Occipital lobe (tissue), 2 donors: ENCODE data around the gene CAVIN2. TPM values are rescaled to one million over a fixed set of nuclear protein-coding genes. Genes with fewer than 3 reads are reported as not detected.

Experiments used
- DNase-seq: peaks from one replicate; lab custom pipeline; 2025; lab: John Stamatoyannopoulos, UW
- total RNA-seq: library from RNA; depleted of rRNA; stranded (reverse); fragments of >200 nt; gene quantifications from one replicate; pipeline ENCODE4 v1.2.3, GENCODE V29; 2014

The CAVIN2 gene
- total RNA-seq, 1 donor from 2014 or later, result 6.6 TPM

DNA sequence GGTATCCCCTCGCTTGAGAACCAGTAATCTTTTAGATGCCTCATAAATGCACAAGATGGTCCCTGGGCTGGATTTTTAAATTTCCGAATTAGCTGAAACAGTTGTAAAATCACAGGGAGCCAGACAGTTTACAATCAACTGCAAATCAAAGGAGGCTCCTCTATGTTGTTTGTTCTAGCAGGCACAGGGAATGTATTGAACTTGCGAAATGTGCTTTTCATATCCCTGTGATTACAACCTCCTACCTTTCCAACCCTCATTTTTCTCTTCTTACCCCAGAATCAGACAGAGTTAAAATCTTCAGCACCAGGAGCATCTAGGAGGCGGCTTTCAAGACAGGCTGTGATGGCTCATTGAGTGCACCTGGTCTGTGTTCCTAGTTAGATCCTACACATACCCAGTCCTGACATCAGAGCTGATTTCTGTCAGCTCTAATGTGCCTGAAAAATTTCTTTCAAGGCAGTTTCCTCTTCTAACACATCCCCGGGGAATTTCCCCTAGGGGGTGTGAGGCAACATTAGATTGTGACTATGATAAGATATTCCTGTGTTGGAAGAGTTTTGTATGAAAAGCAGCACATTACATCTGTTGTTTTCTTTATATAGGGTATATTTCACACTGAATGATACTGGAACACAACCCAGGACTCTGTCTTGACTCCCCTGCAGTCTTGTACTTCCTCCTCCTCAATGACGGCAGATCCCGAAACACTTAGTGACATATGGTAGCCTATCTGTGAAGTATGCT, 17.9 kb upstream of the CAVIN2 start:
- peak; percentile 2 for DNase-seq

DNA sequence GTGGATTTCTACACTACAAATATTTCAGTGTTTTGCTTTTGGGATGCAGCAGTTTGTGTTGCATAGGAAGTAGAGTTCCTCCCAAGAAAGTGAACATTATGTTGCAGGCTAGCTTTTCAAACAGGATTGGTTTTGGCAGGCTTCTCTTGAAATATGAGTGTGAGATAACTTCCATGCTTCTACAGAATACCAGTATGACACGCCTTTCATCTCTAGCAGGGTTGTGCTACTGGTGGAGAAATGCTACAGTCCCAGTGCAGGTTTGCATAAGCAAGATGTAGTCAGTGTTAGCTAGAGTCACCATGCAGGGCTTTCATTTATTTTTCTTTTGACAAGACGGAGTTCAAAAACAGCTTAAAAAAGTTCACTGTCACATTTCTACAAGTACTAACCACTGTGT, 17.1 kb upstream of the CAVIN2 start:
- no peak for DNase-seq

DNA sequence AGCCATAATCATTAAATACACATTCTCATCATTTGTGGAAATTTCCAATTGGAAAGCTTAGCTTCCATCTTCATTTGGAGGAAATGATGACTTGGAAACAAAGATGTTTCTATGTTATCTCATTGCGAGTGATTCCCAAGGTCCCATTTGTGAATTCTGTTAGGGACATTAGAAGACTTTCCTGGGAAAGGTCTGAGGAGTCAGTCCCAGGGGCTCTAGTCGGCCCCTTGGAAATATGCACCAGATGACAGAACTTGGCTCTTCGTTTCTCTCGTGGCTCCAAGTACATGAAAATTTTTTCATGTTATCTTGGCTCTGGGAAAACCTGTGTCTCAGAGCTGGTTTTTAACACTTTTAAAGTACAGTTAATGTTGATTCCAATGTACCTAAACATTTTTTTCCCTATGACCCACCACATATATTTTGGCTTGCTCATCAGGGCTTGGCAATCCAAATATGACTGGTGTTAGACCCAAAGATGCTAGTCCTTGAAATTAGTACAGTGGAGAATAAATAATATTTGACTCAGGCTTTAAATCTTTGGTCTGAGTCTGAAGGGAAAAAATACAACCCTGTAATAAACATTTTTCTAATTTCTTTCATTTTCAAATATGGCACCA, 15.4 kb upstream of the CAVIN2 start:
- DNase-seq, result no peak

DNA sequence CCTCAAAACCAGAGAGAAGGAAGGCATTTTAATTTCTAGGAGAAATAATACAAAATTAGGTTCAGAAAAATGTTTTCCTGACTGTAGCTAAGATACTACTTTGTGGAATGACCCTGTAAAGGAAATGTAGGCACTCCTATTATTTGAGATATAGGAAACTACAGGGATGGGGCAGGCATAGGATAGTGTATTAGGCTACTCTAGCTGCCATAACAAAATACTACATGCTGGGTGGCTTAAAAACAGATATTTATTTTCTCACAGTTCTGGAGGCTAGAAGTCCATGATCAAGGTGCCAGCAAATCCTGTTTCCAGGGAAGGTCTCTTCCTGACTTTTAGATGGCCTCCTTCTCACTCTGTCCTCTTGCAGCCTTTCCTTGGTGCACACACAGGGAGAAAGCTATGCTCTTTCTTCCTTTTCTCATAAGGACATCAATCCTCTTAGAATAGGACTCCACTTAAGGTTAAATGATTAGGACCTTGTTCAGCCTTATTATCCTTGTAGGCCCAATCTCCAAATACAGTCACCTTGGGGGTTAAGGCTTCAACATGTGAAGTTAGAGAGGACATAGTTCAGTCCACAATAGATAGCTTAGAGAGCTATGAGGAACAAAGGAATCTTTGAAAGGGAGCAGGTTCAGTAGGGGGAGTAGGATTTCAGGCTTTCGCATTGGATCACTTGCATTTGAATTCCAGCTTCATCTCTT, 14.0 kb upstream of the CAVIN2 start:
- no peak for DNase-seq

DNA sequence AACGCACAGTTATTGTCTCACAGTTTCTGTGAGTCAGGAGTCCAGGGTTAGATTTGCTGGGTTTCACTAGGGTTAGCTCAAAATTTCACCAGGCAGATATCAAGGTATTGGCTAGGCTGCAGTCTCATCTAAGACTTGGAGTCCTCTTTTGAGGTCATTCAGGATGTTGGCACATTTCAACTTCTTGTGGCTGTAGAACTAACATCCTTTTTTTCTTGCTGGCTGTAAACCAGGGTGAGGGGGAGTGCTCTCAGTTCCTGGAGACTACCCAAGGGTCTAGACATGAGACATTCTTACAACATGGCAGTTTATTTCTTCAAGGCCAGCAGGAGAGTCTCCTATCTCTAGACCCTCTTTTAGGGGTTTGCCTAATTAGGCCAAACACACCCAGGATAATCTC, 12.8 kb upstream of the CAVIN2 start:
- DNase-seq, result no peak

DNA sequence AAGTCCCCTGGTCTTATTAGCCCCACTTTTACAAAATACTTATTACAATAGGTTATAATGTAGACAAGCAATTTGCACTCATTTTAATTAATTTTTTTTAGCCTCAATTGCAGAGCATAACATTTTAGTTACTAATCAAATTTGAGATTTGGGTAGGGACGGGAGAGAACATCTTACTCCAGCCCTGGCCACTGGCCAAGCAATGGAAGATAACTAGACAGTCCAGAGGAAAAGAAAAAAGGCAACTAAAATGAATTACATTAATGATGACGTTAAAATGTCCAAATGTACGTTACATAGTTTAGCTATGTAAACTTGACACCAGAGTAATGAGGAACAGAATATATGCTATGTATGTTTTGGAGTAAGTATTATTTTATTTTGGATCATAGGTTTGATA, 11.0 kb upstream of the CAVIN2 start:
- no peak for DNase-seq

DNA sequence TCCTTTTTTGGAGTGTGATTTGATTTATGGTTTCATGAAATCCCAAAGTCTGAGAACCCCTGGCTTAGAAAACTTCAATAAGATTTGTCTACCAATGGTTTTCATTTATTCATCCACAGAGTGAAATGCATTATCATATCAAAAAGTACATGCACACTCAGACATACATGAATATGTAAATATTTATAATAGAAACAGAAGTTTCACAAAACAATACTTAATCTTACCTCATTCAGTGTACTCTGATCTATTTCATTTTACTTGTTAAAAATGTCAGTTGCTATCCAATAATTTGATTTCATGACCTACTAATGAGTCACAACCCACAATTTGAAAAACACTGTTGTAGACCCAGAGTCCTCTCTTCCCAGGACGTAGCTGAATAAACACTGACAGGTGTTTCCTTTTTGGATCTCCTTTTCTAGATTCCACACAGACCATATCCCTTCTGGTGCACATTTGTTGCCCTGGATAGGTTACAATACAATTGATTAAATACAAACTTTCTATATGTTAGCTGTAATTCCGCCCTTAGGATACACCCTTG, 10.4 kb upstream of the CAVIN2 start:
- no peak for DNase-seq

DNA sequence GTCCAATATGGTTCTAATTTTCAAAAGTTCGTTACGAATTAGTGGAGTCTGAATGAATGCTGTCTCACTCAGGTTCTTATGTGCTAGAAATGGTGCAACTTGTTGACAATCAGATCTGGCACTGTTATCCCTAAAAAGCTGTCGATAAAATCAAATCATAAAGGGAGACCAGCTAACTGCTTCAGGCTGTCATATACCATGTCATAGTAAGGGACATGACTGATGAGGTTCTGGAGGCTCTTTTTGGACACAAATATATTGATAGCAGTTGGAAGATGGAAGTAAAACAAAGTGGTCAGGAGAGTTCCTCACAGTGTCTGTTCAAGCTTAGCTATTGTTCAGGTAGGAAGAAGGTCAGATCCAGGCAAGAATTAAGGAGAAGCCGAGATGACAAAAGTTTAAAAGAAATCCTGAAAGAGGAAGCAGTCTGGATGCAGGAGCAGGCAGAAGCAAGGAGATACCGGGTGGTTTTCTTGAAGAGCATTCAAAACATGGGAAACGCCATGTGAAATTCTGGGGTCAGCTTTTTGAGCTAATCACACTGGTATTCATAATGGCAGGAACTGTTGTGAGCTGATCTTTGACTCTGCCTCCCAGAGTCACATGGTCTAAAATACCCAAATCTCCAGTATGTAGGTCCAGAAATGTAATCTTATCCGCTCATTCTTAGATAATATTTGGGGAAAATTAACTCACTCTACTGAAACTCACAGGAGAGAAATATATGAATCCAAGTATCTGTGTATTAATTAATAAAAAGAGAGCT, 9.4 kb upstream of the CAVIN2 start:
- no peak for DNase-seq

DNA sequence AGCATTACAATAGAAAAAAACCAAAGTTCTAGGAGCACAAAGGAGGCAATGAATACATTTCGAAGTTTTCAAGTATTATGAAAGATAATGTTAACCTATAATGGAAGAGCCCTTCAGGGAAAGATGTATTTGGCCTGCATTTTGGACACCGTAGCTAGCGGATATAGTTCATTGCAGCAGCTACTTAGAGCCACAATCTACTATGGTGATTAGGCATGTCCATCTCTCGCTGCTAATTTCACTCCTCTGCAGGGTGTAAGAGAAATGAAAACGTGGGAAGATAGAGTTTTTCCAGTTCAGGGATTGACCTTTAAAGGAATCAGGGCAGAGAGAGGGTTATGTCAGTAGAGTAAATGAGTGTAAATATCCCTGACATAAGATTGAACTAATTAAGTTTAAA, 8.5 kb upstream of the CAVIN2 start:
- no peak for DNase-seq

DNA sequence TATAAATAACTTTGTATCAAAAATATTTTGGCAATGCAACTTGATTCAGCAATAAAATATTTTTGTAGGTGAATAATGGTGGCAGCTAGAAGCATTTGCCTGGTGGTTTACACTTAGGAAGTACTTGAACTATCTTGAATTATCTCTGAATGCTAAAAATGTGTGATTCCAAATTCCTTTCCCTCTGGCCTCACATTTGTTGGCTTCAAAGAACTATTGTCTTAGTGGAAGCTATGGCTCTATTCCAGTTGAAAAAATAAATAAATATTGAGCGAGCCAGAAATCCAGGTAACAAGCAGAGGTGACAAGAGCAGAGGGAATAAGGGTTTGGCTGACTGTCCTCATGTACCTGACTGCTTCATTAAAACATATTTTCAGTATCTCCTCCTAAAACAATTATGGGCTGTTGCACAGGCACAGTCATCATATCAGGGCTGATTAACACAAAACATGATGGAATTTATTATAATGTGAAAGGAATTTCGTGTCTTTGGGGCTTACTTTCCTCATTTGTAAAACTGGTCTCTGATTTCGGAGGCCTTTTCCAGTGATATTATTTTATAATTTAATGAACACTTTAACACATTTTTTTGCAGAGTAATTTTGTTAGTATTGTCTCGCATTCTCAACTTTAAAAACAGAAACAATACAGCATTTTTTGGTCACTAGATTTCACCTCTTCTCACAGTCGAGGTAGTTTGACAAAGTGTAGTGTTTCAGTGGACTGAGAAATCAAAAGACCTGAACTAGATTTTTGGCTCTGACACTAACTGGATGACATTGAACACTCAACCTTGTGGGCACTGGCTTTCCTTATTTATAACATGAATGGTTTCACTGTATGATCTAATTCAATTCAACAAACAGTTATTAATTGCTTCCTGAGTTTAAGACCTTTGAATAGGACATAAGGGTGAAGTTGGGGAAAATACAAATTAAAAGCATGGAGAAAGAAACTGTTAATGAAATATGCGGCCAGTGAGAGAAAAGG, 7.8 kb upstream of the CAVIN2 start:
- no peak for DNase-seq

DNA sequence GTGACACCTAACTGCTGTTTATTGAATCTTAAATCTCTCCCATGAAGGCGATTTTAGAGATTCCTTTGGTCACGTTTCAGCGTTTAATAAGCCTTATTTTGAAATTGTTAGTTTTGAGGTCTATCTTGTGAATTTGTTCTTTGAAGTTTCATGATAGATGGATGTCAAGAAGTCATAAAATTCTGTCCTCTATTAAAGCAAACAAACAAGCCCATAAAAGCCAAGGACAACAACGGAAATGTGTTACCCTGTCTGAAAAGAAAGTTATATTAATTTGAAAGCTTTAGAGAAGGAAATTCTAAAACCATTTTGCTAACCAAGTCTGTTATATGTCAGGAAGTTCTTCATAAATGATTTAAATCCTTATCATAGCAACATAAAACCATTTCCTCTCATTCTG, 7.0 kb upstream of the CAVIN2 start:
- DNase-seq, result no peak

DNA sequence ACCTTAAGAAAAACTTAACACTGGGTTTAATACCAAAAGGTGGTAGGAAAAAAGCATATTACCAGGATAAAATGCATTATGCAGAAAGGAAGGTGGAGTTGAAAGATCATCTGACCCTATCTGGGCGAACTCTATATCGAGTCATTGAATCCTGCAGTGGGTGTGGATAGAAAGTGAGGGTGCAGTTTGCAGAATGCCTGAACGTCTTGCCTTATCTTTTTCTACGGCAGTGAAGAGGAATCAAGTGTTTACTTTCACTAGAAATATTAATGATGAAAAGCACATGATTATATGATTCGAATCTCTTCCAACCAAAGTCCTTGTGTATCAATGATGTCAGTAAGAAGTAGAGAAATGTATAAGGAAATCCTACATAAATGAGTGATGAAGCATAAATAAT, 4.3 kb upstream of the CAVIN2 start:
- DNase-seq, result no peak

DNA sequence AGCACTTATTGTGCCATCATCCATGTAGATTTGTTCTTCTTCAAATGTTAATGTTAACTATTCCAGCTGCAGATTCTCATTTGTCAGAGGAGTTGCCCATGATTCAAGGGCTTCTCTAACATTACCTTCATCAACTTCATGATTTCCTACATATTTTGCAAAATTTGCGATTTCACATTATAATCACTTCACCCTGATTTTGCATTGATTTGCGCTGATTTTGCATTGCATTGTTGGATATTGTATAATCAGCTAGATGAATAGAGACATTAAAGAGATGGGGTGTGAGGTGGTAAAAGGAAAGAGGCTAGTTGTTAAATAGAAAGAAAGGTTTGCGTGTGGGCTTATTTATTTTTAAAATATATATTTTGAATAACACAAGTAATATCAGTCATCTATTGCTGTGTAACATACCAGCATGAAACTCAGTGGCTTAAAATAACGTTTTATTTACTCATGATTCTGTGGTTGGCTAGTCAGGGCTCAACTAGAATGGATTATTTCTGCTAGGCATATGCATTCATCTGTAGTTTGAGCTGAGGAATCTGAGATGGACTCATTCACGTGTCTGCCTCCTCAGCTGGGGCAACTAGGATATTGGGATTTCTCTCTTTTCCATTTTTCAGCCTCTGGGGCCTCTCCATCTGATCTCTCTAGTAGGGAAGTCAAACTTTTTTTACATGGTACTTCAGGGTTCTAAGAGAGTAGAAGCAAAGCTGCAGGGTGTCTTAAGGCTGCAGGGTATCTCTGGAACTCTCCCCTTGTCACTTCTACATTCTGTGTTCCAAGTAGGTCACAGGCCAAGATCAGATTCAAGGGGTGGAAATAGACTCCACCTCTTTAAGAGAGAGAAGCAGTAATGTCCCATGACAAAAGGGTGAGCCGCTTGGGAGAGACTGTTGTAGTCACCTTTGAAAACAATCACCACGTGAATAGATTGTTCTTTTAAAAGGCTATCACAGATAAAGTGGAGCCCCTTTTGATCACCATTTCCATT, 2.2 kb upstream of the CAVIN2 start:
- DNase-seq, result no peak

DNA sequence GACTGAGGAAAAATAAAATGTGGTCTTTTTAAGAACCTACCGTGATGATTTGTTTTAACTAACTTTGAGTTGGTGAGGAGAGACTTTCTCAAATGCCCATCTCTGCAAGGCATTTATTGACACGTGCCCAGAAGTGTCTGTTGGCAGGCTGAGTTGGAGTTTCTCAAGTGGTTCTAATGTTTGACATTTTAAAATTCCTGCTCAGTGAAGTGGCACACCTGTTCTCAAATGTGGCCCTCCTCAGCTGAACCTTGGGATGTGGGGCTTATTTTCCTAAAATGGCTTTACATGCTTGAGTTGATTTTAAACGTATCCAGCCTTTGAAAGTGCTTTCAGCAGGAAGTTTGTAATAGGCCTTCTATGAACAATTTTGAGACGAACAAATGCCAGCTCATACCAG, 876 bp upstream of the CAVIN2 start:
- no peak for DNase-seq

DNA sequence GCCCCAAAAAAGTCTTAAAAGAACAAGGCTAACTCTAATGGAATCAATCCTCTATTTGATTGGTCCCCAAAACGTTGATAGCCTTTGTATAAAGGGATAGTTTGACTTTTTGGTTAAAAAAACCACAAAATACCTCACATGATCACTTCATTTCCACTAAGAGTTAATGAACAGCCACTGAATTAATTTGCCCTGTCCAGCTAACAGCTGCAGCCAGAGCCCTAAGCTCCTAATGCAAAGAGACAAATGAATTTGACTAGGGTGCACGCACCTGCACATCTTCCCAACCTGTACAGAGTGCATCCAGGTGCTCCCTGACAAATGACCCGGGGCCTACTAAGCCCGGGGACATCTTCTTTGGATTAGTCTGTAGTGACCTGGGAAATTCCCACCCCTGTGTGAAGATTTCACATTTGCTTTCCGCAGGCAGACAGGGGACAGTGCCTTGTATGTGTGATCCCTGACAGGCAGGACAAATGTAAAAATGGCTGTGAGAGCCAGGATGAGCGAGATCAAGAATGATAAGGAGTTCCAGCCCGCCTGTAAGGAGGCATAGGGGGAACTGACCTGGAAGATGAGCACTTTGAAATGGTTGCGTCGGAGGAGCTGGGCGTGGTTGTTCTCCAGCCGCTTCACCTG, 893 bp downstream of the CAVIN2 start:
- DNase-seq, result no peak

DNA sequence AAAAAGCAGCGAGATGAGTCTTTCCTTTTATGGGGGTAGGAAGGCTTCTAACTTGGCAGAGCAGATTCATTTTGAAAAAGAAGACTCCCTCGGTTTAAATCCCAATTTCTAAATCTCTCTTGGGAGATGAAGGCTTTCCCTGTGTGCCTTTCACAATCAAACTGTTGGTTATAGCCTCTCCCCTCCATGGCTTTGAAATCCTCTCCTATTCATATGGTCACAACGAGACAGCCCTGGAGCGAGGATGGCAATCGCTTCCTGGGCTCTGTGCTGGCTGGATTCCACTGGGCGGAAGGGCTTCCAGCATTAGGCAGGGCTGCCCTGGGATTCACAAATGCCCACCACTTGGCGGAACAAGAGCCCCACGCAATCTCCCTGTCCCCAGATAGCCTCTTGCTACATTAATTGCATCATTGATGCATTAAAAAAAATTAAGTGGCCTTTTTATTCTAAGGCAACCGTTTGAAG, 1.6 kb downstream of the CAVIN2 start:
- DNase-seq, result no peak

DNA sequence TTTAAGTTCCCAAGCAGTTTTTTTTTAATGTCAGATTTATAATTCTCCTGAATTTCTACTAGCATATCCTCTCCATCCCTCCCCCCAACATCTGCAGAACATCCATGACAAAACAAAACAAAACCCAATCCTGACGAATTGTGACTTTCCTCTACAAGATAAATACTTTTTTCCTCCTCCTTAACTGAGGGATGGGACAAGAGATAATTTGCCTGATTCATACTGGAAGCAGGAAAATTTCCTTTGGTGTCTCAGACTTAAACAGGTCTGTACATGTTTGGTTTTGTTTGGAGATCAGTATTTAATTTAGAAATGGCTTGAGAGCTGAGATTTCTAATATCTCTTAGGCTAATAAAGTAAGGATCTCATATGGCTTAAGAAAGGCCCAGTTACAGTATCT, 2.2 kb downstream of the CAVIN2 start:
- DNase-seq, result no peak

DNA sequence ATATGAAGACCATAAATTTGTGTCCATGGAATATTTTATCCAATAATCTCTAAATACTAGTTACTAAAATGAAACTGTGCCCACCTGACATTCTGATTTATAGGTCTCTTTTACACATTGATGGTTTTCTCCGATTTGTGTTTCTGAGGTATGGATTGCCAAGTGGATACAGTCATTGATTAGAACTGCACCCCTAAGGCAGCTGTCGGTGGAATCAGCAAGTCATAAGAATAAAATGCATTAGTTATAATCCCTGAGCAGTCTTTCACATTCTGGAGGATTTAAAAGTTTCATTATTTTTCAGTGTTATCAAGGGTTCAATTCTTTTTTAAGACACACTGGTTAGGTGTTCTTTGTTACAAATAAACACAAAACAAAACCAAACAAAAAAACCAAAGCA, 6.0 kb downstream of the CAVIN2 start:
- DNase-seq, result no peak
